Measurements from ENCODE around the gene KCNMA1.
A peak's percentile ranks its signal among the peaks of the same experiment; 100 is the strongest.

The KCNMA1 gene

DNA sequence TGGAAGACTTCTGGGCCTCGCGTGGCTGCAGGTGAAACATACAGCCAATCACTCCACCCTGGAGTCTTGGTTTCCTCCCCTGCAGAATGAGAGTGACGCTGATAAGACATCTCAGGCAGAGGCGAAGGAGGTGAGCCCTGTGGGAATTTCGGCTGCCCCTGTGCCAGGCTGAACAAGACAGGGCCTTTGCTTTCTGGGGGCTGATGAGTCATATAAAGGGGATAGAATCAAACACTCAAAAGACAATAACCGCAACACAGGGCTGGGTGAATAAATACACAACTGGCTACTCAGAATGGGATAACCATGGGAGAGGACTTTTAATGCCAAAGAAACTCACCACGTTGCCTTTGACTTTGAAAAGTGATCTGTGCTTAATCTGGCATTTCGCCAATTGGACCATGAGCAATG lies 143.8 kb downstream of the KCNMA1 start:
- in situ Hi-C loops (cut with HindIII; ENCODE audit: low sequenced_read_pairs) = no loop called here
- TF ChIP-seq CTCF (IDR thresholded peaks at IDR 0.05; ENCODE audit: low read depth, low read length) = no peak
- peak; percentile 39 for DNase-seq (ENCODE audit: low read depth, low spot score)
- no peak overlapping the region for H3K4me3 ChIP-seq (ENCODE audit: low read depth, low read length)

DNA sequence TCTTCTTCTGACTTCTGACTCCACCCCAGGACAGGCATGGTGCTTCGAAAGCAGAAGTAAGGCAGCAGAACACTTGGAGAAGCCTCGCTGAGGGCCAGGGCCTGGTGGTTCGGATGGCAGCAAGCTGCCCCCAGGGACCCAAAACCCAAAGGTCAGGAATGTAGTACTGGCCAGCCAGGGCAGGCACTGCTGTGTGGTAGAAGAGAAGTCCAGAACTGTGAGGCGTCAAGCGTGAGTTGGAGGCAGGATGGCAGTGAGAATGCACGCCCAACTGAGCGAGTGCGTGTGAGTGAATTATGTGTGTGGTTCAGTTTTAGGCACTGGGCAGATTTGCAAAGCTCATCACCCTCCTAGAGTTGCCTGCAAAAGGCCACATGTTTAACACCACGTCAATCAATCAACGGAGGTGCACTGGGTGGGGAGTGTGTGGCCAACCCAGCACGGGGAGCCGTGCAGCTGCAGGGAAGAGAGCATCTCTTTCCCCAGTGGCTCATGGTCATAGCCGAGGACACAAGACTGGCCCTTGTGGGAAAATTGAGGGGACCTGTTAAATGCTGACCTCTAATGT lies 144.3 kb downstream of the KCNMA1 start:
- no peak for DNase-seq (ENCODE audit: low read depth, low spot score)
- no peak for TF ChIP-seq CTCF (IDR thresholded peaks at IDR 0.05; ENCODE audit: low read depth, low read length)
- in situ Hi-C loops (cut with HindIII; ENCODE audit: low sequenced_read_pairs) = no loop called here
- no peak overlapping the region for H3K4me3 ChIP-seq (ENCODE audit: low read depth, low read length)

DNA sequence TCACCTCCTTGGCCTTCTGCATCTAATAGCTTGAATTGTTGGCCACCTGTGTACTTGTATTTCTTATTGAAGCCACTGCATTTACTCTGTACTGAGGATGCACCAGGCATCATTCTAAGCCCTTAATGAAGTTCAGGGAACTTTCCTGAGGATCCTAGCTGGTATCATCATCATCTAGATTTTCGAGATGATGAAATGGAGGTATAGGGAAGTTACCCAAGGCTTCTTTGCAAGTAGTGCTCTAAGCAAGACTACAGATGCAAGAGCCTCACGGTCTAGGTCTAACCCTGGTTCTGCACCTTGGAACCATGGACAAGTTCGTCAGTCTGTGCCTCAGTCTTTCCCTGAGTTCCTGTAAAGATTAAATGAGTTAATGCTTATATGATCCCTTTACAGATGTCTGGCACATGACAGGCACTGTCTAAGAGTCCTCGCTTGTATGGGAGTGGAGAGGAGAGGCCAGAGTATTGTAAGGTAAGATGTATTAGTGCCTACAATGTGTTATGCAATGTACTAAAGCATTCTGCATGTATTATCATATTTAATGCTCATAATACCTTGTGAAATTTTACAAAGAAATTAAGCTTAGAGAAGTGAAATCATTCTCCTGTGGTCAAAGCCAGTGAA lies 145.1 kb downstream of the KCNMA1 start:
- in situ Hi-C loops (cut with HindIII; ENCODE audit: low sequenced_read_pairs) = no loop called here
- no peak for TF ChIP-seq CTCF (IDR thresholded peaks at IDR 0.05; ENCODE audit: low read depth, low read length)
- DNase-seq (ENCODE audit: low read depth, low spot score) = no peak
- H3K4me3 ChIP-seq (ENCODE audit: low read depth, low read length) = no peak overlapping the region

DNA sequence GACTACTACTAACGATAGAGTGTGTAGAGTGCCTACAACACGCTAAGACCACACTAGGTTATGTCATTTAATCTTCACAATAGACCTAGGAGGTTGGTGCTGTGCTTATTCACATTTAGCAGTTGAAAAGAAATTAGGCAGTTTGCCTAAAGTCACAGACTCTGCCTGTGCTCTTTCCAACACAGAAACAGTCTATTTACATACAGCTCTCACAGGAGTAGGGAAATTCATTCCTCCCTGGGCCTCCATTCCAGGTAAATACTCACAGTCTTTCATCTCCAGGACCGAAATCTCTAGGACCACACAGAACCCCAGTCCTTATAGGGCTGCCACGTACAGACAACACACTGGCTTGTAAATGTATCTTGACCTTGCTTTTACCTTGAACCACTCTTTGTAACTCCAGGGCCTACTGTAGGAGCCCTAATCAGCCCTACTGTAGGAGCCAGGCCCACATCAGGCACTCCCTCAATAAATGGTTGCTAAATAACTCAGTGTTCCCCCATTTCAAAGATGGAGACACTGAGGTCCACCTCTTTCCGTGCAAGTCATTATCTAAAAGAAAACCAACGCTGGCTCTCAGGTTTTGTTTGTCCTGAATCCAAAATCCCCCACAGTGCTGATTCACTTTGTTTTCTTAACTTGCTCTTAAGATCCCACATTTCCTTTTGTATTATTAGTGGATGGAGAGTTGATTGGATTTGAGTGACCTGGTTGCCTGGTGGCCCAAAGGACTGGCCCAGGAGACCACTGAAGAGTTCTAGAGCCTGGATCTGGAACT lies 146.9 kb downstream of the KCNMA1 start:
- H3K4me3 ChIP-seq (ENCODE audit: low read depth, low read length) = no peak overlapping the region
- in situ Hi-C loops (cut with HindIII; ENCODE audit: low sequenced_read_pairs) = no loop called here
- DNase-seq (ENCODE audit: low read depth, low spot score) = peak; percentile 78
- no peak for TF ChIP-seq CTCF (IDR thresholded peaks at IDR 0.05; ENCODE audit: low read depth, low read length)

DNA sequence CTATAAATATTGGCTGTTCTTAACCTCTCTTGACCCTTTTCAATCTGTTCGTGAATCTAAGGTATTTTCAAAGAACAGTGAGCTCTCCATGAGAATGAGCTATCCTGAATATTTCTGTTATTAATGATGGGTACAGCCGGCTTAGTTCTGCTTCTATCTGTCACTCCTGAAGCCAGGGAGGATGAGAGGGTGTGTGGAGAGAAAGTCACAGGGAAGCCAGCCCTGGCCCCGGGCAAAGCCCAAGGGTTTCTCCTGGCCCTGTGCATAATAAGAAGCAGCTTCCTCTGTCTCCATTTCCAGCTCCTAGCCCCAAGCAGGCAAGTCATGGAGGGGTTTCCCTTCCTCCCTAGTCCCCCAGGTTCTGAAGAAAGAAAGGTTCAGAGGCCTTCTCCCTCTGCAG lies 151.1 kb downstream of the KCNMA1 start:
- H3K4me3 ChIP-seq (ENCODE audit: low read depth, low read length) = no peak overlapping the region
- in situ Hi-C loops (cut with HindIII; ENCODE audit: low sequenced_read_pairs) = no loop called here
- TF ChIP-seq CTCF (IDR thresholded peaks at IDR 0.05; ENCODE audit: low read depth, low read length) = no peak
- DNase-seq (ENCODE audit: low read depth, low spot score) = no peak

DNA sequence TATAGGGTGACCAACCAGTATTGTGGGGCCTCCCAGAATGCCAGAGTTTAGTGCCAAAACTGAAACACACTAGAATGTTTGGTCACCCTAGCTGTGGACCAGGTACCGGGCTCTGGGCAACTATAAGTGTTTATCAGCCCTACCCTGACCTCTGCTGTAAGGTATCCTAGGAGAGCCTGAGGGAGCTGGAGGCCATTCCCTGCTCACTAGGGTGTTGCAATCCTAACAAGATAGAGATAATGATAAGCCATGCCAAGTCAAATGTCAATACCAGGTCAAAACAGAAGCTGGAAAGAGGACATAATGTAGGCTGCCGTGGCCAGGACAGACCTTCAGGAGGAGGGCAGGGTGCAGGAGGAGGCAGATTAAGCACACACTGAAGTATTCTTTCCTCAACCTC lies 151.8 kb downstream of the KCNMA1 start:
- no peak for DNase-seq (ENCODE audit: low read depth, low spot score)
- H3K4me3 ChIP-seq (ENCODE audit: low read depth, low read length) = no peak overlapping the region
- no peak for TF ChIP-seq CTCF (IDR thresholded peaks at IDR 0.05; ENCODE audit: low read depth, low read length)
- in situ Hi-C loops (cut with HindIII; ENCODE audit: low sequenced_read_pairs) = no loop called here
